ENCODE results near the gene OR6M1. TPM values are rescaled to one million over a fixed set of nuclear protein-coding genes. Genes with fewer than 3 reads are reported as not detected.

Gene OR6M1
- total and polyA plus RNA-seq, 2 donors (not counting 3 experiments of a cell fraction or from before 2014, with no cell fraction given), result not detected

DNA sequence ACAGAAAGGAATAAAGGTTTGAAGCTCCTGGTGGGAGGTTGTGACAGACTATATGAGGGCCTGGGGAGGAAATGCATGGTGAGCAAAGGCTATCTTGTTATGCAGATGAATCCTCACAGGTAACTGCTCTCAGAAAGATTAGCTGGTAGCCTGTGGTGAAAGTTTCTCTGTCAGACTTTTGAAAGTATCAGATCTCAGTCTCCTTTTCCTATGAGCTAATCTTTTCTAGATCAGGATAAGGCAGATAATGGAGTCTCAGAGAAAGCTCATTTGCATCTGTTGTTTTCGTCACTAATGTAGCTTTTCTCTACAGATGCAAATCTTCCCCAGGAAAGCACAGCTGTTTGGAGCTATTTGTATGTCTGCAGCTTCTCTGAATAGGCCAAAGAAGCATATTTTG, 30.9 kb downstream of the OR6M1 start:
- no peak for DNase-seq (ENCODE audit: low read depth, low spot score)
- Histone ChIP-seq H3K79me2 (ENCODE audit: control insufficient read depth, insufficient read depth, low read length) (no peaks in the 10 kb centered on the region), H3K4me3 (replicated peaks in 1 of 3; ENCODE audit: insufficient read depth in 1 of 3, low read depth in 1 of 3, low read length in 3 of 3) (no peak overlapping the region), H3K4me1 (ENCODE audit: control insufficient read depth, extremely low read depth, insufficient read depth, low read length) (no peaks in the 10 kb centered on the region), H3K27ac (ENCODE audit: insufficient read depth, low read depth, low read length) (no peak overlapping the region), H3K9me1 (replicated peaks; ENCODE audit: control insufficient read depth, extremely low read depth, insufficient read depth, low read length) (no peaks in the 10 kb centered on the region), H3K4me2 (ENCODE audit: insufficient read depth, low read length) (no peak overlapping the region), H3K36me3 (ENCODE audit: control insufficient read depth in 2 of 2, extremely low read depth in 1 of 2, insufficient read depth in 2 of 2, low read length in 2 of 2) (no peaks in the 10 kb centered on the region), H3K9me3 (replicated peaks; ENCODE audit: control insufficient read depth, insufficient read depth, low read length) (no peaks in the 10 kb centered on the region), H4K20me1 (replicated peaks; ENCODE audit: control insufficient read depth, extremely low read depth, insufficient read depth, low read length) (no peaks in the 10 kb centered on the region), H3K9ac (replicated peaks; ENCODE audit: extremely low read depth, insufficient read depth, low read length) (no peak overlapping the region), H3K27me3 (ENCODE audit: control insufficient read depth in 2 of 2, insufficient read depth in 2 of 2, low read length in 2 of 2) (no peaks in the 10 kb centered on the region), H2AFZ (ENCODE audit: low read depth, low read length) (no peak overlapping the region)
- no peak for TF ChIP-seq POLR2A (IDR thresholded peaks at IDR 0.05; ENCODE audit: low read depth, low read length)
- BruUV-seq (replicated peaks), result no TSS peak
- CTCF ChIA-PET, result interaction anchor here (0.7 to 1.5 kb wide), 4 partner anchors 9 to 294 kb away, joined by 3 read pairs; no protein-coding TSS in a partner anchor
- no peak for FAIRE-seq
- dilution Hi-C loops (cut with MboI; ENCODE audit: extremely low pct_ligation_motif_present, low sequenced_read_pairs) (no loop called here), intact Hi-C loops (cut with micrococcal nuclease) (no loop called here)
- POLR2A ChIA-PET, result no interaction called here

GRCh38 chr11:123773959-123774358, 32.2 kb downstream of the OR6M1 start:
- FAIRE-seq, result no peak
- no peaks in the 10 kb centered on the region for H4K20me1 ChIP-seq (replicated peaks; ENCODE audit: control insufficient read depth, extremely low read depth, insufficient read depth, low read length)
- DNase-seq (ENCODE audit: low read depth, low spot score), result no peak
- no peak overlapping the region for H2AFZ ChIP-seq (ENCODE audit: low read depth, low read length)
- no peaks in the 10 kb centered on the region for H3K79me2 ChIP-seq (ENCODE audit: control insufficient read depth, insufficient read depth, low read length)
- no peak overlapping the region for H3K27ac ChIP-seq (ENCODE audit: insufficient read depth, low read depth, low read length)
- ChIA-PET CTCF (no interaction called here), POLR2A (no interaction called here)
- intact Hi-C loops (cut with micrococcal nuclease) (no loop called here), dilution Hi-C loops (cut with MboI; ENCODE audit: extremely low pct_ligation_motif_present, low sequenced_read_pairs) (no loop called here)
- H3K4me2 ChIP-seq (ENCODE audit: insufficient read depth, low read length), result no peak overlapping the region
- no peak overlapping the region for H3K9ac ChIP-seq (replicated peaks; ENCODE audit: extremely low read depth, insufficient read depth, low read length)
- H3K9me1 ChIP-seq (replicated peaks; ENCODE audit: control insufficient read depth, extremely low read depth, insufficient read depth, low read length), result no peaks in the 10 kb centered on the region
- no peak overlapping the region for H3K4me3 ChIP-seq (replicated peaks in 1 of 3; ENCODE audit: insufficient read depth in 1 of 3, low read depth in 1 of 3, low read length in 3 of 3)
- no peak for TF ChIP-seq POLR2A (IDR thresholded peaks at IDR 0.05; ENCODE audit: low read depth, low read length)
- TF ChIP-seq JUN (IDR thresholded peaks at IDR 0.05; ENCODE audit: borderline replicate concordance, insufficient read depth, insufficient read length, low read depth), result no peak
- no peak for TF ChIP-seq MYC (IDR thresholded peaks at IDR 0.05; ENCODE audit: low read depth, low read length)
- TF ChIP-seq POLR2AphosphoS5 (IDR thresholded peaks at IDR 0.05; ENCODE audit: insufficient read depth, low read depth, low read length), result no peak
- no peak for TF ChIP-seq MAX (IDR thresholded peaks at IDR 0.05; ENCODE audit: insufficient read depth, insufficient read length)
- no peak for TF ChIP-seq CTCF (IDR thresholded peaks at IDR 0.05; ENCODE audit: extremely low read depth in 1 of 2, insufficient read depth in 1 of 2, low read depth in 1 of 2, low read length in 2 of 2)
- TF ChIP-seq FOS (IDR thresholded peaks at IDR 0.05; ENCODE audit: borderline replicate concordance, insufficient read depth, low read length), result no peak
- TF ChIP-seq EZH2 (IDR thresholded peaks at IDR 0.05; ENCODE audit: borderline replicate concordance, low read depth, low read length, severe bottlenecking), result no peak
- H3K9me3 ChIP-seq (replicated peaks; ENCODE audit: control insufficient read depth, insufficient read depth, low read length), result no peaks in the 10 kb centered on the region
- H3K27me3 ChIP-seq (ENCODE audit: control insufficient read depth in 2 of 2, insufficient read depth in 2 of 2, low read length in 2 of 2), result no peaks in the 10 kb centered on the region
- no peaks in the 10 kb centered on the region for H3K4me1 ChIP-seq (ENCODE audit: control insufficient read depth, extremely low read depth, insufficient read depth, low read length)
- no TSS peak for BruUV-seq (replicated peaks)
- no peaks in the 10 kb centered on the region for H3K36me3 ChIP-seq (ENCODE audit: control insufficient read depth in 2 of 2, extremely low read depth in 1 of 2, insufficient read depth in 2 of 2, low read length in 2 of 2)
